Karpas-422 (cell line): ENCODE data around the gene CREB5. TPM values are rescaled to one million over a fixed set of nuclear protein-coding genes. Genes with fewer than 3 reads are reported as not detected.

Source experiments
- DNase-seq: peaks from one replicate; pipeline ENCODE4 v3.0.0-alpha.2; 2015
- H2AFZ ChIP-seq: fragments of 200-600 bp; sonication (generic); 2 replicates; pipeline ENCODE4 v1.6.1; 2014; ENCODE audit warnings: antibody characterized with exemption, low read length, mixed read lengths
- H3K27ac ChIP-seq: fragments of 200-600 bp; sonication (generic); 2 replicates; pipeline ENCODE4 v1.5.1; 2014; ENCODE audit warnings: mild to moderate bottlenecking, low read length, moderate library complexity
- H3K27me3 ChIP-seq: fragments of 200-600 bp; sonication (generic); 2 replicates; pipeline ENCODE4 v1.6.1; 2014; ENCODE audit warnings: low read length, mixed read lengths
- H3K36me3 ChIP-seq: fragments of 200-600 bp; sonication (generic); 2 replicates; pipeline ENCODE4 v1.6.1; 2014; ENCODE audit warnings: low read length, mixed read lengths; ENCODE audit not compliant: insufficient read depth
- H3K4me1 ChIP-seq: fragments of 200-600 bp; sonication (generic); 2 replicates; pipeline ENCODE4 v1.6.1; 2014; ENCODE audit warnings: mild to moderate bottlenecking, low read length, mixed read lengths
- H3K4me2 ChIP-seq: fragments of 200-600 bp; sonication (generic); 2 replicates; pipeline ENCODE4 v1.6.1; 2014; ENCODE audit warnings: low read length, low read depth, mild to moderate bottlenecking; ENCODE audit not compliant: poor library complexity, severe bottlenecking
- H3K4me3 ChIP-seq: fragments of 200-600 bp; sonication (generic); 2 replicates; pipeline ENCODE4 v1.5.1; 2014; ENCODE audit warnings: mild to moderate bottlenecking, antibody characterized with exemption, low read length, mixed read lengths
- H3K79me2 ChIP-seq: fragments of 200-600 bp; sonication (generic); 2 replicates; pipeline ENCODE4 v1.6.1; 2014; ENCODE audit warnings: mild to moderate bottlenecking, low read length, mixed read lengths
- H3K9ac ChIP-seq: fragments of 200-600 bp; sonication (generic); 2 replicates; pipeline ENCODE4 v1.6.0; 2014; ENCODE audit warnings: low read length
- H3K9me2 ChIP-seq: fragments of 200-600 bp; sonication (generic), shearing (Covaris generic); replicated peaks from 2 replicates; pipeline ENCODE4 v1.6.0; 2014; ENCODE audit warnings: mild to moderate bottlenecking, low read length, moderate library complexity; ENCODE audit not compliant: insufficient read depth
- H3K9me3 ChIP-seq: fragments of 300-700, 200-600 bp; sonication (generic); 2 replicates; pipeline ENCODE4 v1.6.1; 2014; ENCODE audit warnings: low read length, mixed read lengths
- H4K20me1 ChIP-seq: fragments of 200-600 bp; sonication (generic); 2 replicates; pipeline ENCODE4 v1.6.1; 2014; ENCODE audit warnings: mild to moderate bottlenecking, antibody characterized with exemption, low read length, low read depth; ENCODE audit not compliant: insufficient read depth
- total RNA-seq: library from RNA; depleted of rRNA; stranded (reverse); fragments of >200 nt; shearing (Covaris generic); gene quantifications from 2 replicates; pipeline ENCODE4 v1.2.3, GENCODE V29; 2014; ENCODE audit warnings: low replicate concordance

Gene CREB5
- total RNA-seq, 1 experiment from 2014 or later: 52.1 TPM

DNA sequence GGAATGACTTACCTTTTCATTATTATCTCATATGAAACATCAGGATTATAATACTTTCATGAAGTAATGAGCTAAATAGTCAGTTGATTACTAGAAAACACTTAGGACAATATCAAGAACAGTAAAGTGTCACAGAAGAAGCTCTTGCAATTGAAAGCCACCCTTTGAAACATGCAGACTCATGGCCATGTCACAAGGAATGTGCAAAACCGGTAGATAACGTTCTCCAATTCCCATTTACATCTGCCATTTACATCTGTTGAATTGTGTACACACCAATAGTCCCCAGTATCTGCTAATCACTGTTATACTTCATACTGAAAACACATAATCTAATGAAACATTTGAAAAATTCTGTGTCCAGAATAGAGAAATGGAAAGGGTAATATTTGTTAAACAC, 237.5 kb downstream of the CREB5 start:
- H3K9ac ChIP-seq: no peak overlapping the region
- no peaks in the 10 kb centered on the region for H3K79me2 ChIP-seq
- no peak overlapping the region for H3K4me2 ChIP-seq
- H3K9me3 ChIP-seq: no peaks in the 10 kb centered on the region
- H3K4me3 ChIP-seq: no peak overlapping the region
- H3K4me1 ChIP-seq: no peaks in the 10 kb centered on the region
- no peak for DNase-seq
- H3K27me3 ChIP-seq: no peaks in the 10 kb centered on the region
- H3K36me3 ChIP-seq: no peaks in the 10 kb centered on the region
- no peaks in the 10 kb centered on the region for H3K9me2 ChIP-seq
- H4K20me1 ChIP-seq: peaks cover 68% of the 10 kb centered on the region
- no peak overlapping the region for H2AFZ ChIP-seq
- no peak overlapping the region for H3K27ac ChIP-seq

DNA sequence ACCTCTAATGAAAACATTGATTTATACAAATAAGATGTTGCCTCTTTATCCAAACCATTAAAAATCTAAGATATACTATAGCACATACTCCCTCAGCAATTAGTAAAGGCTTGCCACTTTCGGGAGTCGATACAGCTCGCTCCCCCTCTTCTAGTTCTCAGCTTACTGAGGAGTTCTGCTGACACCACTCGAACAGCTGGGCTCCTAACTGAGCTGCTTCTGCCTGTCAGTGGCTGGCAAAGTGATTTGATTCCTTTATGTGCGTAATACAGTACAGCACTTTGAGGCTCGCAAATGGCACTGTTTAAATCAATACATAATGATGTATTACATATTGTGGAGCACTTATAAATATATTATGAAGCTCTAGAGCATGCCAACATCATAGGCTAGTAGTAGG, 241.8 kb downstream of the CREB5 start:
- H3K36me3 ChIP-seq: no peaks in the 10 kb centered on the region
- DNase-seq: no peak
- peaks cover 54% of the 10 kb centered on the region for H4K20me1 ChIP-seq
- no peaks in the 10 kb centered on the region for H3K79me2 ChIP-seq
- H3K27me3 ChIP-seq: no peaks in the 10 kb centered on the region
- no peak overlapping the region for H3K9ac ChIP-seq
- H3K9me3 ChIP-seq: no peaks in the 10 kb centered on the region
- no peaks in the 10 kb centered on the region for H3K9me2 ChIP-seq
- no peak overlapping the region for H3K4me3 ChIP-seq
- H3K4me1 ChIP-seq: no peaks in the 10 kb centered on the region
- H2AFZ ChIP-seq: no peak overlapping the region
- H3K27ac ChIP-seq: no peak overlapping the region
- no peak overlapping the region for H3K4me2 ChIP-seq

DNA sequence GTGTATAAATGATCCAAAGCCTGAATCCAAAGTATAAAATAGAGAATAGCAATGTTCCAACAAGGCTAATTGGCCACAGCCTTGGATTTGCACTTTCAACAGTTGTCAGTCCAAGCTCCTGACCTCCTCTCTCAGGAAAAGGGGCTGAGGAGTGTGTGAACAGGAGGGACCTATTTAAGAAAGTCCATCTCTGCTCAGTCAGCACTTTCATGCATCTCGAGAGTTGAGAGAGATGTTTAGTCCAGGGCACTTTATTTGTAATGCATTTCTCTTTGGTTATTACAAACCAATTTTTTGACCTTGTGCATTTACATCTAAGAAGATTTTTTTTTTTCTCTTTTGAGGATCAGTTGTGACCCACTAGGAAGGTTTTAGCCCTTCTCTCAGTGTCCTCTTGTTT, 244.2 kb downstream of the CREB5 start:
- peaks cover 50% of the 10 kb centered on the region for H4K20me1 ChIP-seq
- H3K4me1 ChIP-seq: no peaks in the 10 kb centered on the region
- H3K27ac ChIP-seq: no peak overlapping the region
- H3K9me3 ChIP-seq: peaks cover 4% of the 10 kb centered on the region; the same call in 1 of the 2 replicates
- H2AFZ ChIP-seq: no peak overlapping the region
- H3K9ac ChIP-seq: no peak overlapping the region
- H3K36me3 ChIP-seq: no peaks in the 10 kb centered on the region
- H3K4me2 ChIP-seq: no peak overlapping the region
- H3K9me2 ChIP-seq: no peaks in the 10 kb centered on the region
- H3K79me2 ChIP-seq: no peaks in the 10 kb centered on the region
- no peaks in the 10 kb centered on the region for H3K27me3 ChIP-seq
- DNase-seq: no peak
- no peak overlapping the region for H3K4me3 ChIP-seq

GRCh38 chr7:28658381-28658780, 246.1 kb downstream of the CREB5 start:
- Histone ChIP-seq H3K4me2 (no peak overlapping the region), H3K4me3 (no peak overlapping the region), H3K9ac (no peak overlapping the region), H3K27ac (no peak overlapping the region), H2AFZ (no peak overlapping the region), H3K27me3 (no peaks in the 10 kb centered on the region), H3K4me1 (no peaks in the 10 kb centered on the region), H4K20me1 (peaks cover 48% of the 10 kb centered on the region), H3K9me2 (no peaks in the 10 kb centered on the region), H3K36me3 (no peaks in the 10 kb centered on the region), H3K9me3 (peaks cover 4% of the 10 kb centered on the region; the same call in 1 of the 2 replicates), H3K79me2 (no peaks in the 10 kb centered on the region)
- no peak for DNase-seq

DNA sequence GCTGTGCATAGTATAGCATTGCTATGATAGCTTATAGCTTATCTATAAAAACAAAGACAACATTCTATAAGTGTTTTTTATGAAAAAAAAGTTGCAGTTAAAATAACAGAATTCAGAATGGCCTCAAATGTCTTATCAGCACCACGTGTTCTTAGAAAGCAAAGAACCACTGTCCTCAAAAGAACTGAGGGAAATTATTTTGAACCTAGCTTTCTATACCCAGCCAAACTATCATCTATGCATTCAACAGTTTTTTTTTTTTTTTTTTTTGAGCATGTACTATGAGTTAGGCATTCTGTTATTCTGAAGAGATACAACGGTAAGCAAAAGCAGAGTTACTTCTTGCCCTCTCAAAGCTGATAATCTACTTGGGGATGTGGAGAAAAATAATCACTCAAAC, 247.8 kb downstream of the CREB5 start:
- H4K20me1 ChIP-seq: peaks cover 46% of the 10 kb centered on the region
- H3K9me2 ChIP-seq: no peaks in the 10 kb centered on the region
- no peak for DNase-seq
- H2AFZ ChIP-seq: no peak overlapping the region
- H3K4me2 ChIP-seq: no peak overlapping the region
- no peaks in the 10 kb centered on the region for H3K4me1 ChIP-seq
- H3K4me3 ChIP-seq: no peak overlapping the region
- H3K36me3 ChIP-seq: no peaks in the 10 kb centered on the region
- H3K27me3 ChIP-seq: no peaks in the 10 kb centered on the region
- H3K9ac ChIP-seq: no peak overlapping the region
- peaks cover 4% of the 10 kb centered on the region; the same call in 1 of the 2 replicates for H3K9me3 ChIP-seq
- no peaks in the 10 kb centered on the region for H3K79me2 ChIP-seq
- no peak overlapping the region for H3K27ac ChIP-seq

DNA sequence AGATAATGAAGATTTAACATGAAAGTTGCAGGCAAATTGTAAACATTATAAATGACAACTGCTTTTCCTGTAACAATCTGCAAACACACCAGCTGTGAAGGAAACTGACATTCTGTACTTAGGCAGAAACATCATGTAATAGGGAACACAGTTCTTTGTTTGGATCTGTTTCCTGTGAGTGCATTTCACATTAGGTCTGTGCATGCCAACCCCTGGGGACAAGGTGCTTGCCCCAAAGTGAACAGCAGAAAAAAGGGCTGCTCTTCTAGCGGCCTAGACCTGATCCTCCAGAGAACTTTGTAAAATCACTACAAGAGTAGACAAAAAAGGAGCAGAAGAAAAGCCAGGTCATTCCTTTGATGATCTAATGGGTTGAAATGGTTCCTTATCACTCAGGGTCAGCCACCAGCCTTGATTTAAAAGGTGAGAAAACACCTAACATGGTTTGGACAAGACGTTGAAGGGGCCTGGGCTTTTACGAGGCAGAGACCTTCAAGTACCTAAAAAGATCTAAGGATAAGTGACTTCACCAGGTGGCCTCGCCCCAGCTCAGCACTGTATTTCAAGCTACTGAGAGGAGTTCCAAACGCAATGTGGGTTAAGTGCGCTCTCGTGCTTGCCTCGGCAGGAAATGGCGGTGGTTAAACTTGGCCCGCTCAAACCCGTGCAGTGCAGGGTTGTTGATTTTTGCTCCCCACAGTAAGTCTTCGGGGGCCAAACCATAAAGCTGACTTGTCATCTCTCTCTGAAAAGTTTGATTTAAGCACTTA, 249.7 kb downstream of the CREB5 start:
- H2AFZ ChIP-seq: no peak overlapping the region

GRCh38 chr7:28666154-28666553, 253.8 kb downstream of the CREB5 start:
- H3K9ac ChIP-seq: no peak overlapping the region
- no peaks in the 10 kb centered on the region for H3K27me3 ChIP-seq
- H4K20me1 ChIP-seq: peaks cover 63% of the 10 kb centered on the region
- H3K4me1 ChIP-seq: no peaks in the 10 kb centered on the region
- H3K9me3 ChIP-seq: no peaks in the 10 kb centered on the region
- H3K79me2 ChIP-seq: no peaks in the 10 kb centered on the region
- H3K4me2 ChIP-seq: no peak overlapping the region
- H3K9me2 ChIP-seq: no peaks in the 10 kb centered on the region
- H3K4me3 ChIP-seq: no peak overlapping the region
- H3K27ac ChIP-seq: no peak overlapping the region
- no peak overlapping the region for H2AFZ ChIP-seq
- DNase-seq: no peak
- H3K36me3 ChIP-seq: no peaks in the 10 kb centered on the region

More for the DNA sequence above, 249.7 kb downstream of the CREB5 start:
- no peaks in the 10 kb centered on the region for H3K9me2 ChIP-seq
- no peaks in the 10 kb centered on the region for H3K79me2 ChIP-seq
- H3K36me3 ChIP-seq: no peaks in the 10 kb centered on the region
- H3K4me1 ChIP-seq: no peaks in the 10 kb centered on the region
- peaks cover 40% of the 10 kb centered on the region for H4K20me1 ChIP-seq
- H3K4me2 ChIP-seq: no peak overlapping the region
- no peak overlapping the region for H3K27ac ChIP-seq
- no peak for DNase-seq
- H3K9me3 ChIP-seq: peaks cover 4% of the 10 kb centered on the region; the same call in 1 of the 2 replicates
- H3K27me3 ChIP-seq: no peaks in the 10 kb centered on the region
- H3K9ac ChIP-seq: no peak overlapping the region
- H3K4me3 ChIP-seq: no peak overlapping the region

- Histone ChIP-seq H2AFZ (no peak overlapping the region), H4K20me1 (peaks cover 67% of the 10 kb centered on the region)
Measured at GRCh38 chr7:28668085-28668484, 255.8 kb downstream of the CREB5 start.

More at GRCh38 chr7:28668085-28668484, 255.8 kb downstream of the CREB5 start:
- no peak for DNase-seq
- no peaks in the 10 kb centered on the region for H3K9me2 ChIP-seq
- H3K9me3 ChIP-seq: no peaks in the 10 kb centered on the region
- H3K36me3 ChIP-seq: no peaks in the 10 kb centered on the region
- no peaks in the 10 kb centered on the region for H3K4me1 ChIP-seq
- no peak overlapping the region for H3K27ac ChIP-seq
- H3K27me3 ChIP-seq: no peaks in the 10 kb centered on the region
- no peak overlapping the region for H3K9ac ChIP-seq
- no peak overlapping the region for H3K4me3 ChIP-seq
- H3K4me2 ChIP-seq: no peak overlapping the region
- H3K79me2 ChIP-seq: no peaks in the 10 kb centered on the region
